GM13977 (cell line): Measurements from ENCODE around the gene LILRB5.
"Not testable (repeated sequence)": the region's sequence is repeated elsewhere in the genome, so short reads cannot be mapped to it uniquely, and the experiment has no call there.

ENCODE experiments used
- DNase-seq: peaks from one replicate; pipeline ENCODE4 v3.0.0; 2012; ENCODE audit warnings: low spot score
- in situ Hi-C: fragments of 300-500 bp; cut with MboI; formaldehyde crosslinking; loops from one replicate; pipeline ENCODE4 v1.12.0; 2022; ENCODE audit warnings: low sequenced_read_pairs, low pct_unique_long_range_greater_than_20kb, mixed read lengths, inconsistent platforms; ENCODE audit not compliant: unreplicated experiment
- TF ChIP-seq, protein P1 (sequence below): IDR thresholded peaks from 2 replicates; pipeline ENCODE4 v1.5.1; 2012; ENCODE audit warnings: mild to moderate bottlenecking, control low read depth; ENCODE audit not compliant: insufficient read depth; ENCODE audit errors: extremely low read depth, missing control alignments

Gene LILRB5

DNA sequence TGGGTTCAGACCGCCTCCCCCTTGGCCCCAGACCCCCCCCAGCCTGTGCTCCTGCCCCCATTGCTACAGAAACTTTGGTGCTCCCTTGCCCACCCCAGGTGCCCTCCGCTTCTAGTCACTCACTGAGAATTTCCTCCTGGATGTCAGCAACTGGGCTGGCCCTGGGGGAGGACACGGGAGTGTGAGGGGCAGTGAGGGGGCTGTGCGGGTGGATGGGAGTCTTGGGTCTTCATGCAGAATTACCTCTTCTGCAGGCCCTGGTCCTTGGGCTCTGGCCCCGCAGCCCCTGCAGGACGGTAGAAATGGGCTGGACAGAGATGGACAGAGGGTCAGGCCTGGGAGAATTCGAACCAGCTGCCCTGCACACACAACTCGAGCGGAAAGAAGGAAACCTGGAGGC, 4.8 kb downstream of the LILRB5 start:
- TF ChIP-seq, protein P1, sequence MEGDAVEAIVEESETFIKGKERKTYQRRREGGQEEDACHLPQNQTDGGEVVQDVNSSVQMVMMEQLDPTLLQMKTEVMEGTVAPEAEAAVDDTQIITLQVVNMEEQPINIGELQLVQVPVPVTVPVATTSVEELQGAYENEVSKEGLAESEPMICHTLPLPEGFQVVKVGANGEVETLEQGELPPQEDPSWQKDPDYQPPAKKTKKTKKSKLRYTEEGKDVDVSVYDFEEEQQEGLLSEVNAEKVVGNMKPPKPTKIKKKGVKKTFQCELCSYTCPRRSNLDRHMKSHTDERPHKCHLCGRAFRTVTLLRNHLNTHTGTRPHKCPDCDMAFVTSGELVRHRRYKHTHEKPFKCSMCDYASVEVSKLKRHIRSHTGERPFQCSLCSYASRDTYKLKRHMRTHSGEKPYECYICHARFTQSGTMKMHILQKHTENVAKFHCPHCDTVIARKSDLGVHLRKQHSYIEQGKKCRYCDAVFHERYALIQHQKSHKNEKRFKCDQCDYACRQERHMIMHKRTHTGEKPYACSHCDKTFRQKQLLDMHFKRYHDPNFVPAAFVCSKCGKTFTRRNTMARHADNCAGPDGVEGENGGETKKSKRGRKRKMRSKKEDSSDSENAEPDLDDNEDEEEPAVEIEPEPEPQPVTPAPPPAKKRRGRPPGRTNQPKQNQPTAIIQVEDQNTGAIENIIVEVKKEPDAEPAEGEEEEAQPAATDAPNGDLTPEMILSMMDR = no peak
- in situ Hi-C loops = no loop called here

DNA sequence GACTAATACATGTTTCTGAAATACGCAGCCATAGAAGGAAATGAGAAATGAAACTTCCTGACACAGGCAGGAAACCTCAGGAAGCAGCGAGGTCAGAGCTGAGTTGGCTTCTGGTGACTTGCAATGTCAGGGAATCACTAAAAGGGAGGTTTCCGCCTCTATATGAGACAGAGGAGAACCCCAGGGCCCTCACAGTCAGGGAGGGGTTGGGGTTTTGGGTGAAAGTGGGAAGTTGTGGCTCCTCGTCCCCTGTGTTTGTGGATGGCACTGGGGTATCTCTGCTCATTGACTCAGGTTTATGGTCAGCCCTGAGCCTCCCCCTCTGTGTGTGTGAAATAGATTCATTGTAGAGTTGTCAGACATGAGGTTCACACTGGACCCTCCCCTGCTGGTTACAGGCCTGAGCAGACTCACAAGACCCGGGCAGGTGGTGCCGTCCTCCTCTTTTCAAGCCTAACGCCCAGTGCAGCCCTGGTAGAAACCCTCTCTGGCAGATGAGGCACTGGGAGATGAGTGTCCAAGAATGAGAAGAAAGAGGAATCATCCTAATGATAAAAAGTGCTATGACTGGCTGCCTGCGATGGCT, 9.0 kb downstream of the LILRB5 start:
- TF ChIP-seq, protein P1 = no peak
- in situ Hi-C loops = no loop called here
- DNase-seq = no peak

More for the DNA sequence above, 4.8 kb downstream of the LILRB5 start:
- no peak for DNase-seq

DNA sequence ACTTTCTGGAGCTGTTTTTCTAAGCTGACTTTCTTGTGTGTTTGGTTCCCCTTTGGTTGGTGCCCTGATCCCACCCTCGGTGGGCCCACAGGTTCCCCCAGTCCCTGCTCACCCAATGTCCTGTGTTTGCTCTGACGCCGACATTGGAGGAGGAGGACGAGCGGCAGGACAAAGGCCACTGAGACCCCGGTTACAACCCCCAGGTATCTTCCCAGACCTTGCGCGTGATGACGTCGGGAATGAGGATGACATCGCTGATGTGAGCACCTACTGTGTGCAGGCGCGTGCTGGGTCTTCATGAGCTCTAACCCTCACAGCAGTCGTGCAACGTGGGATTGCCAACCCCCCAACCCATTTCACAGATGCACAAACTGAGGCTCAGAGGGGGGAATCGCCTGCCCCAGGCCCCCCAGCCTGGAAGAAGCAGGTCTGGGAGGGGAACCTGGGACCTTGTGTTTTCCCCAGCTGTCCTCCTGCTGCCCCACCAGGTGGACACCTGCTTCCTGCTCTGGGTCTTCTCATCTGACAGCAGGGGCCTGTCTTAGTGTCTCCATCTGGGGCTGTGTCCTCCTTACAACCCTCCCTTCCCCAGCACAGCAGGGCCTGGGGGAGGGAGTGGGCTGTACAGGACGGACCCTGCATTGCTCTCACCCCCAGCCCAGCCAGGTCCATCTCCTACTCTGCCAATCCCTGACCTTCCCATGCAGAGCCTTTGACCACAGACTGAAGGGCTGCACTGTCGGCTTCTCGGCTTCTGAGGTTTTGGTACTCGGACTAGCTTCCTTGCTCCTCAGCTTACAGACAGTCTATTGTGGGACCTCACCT, 9.8 kb downstream of the LILRB5 start:
- in situ Hi-C loops = no loop called here
- no peak for DNase-seq
- TF ChIP-seq, protein P1 = no peak

DNA sequence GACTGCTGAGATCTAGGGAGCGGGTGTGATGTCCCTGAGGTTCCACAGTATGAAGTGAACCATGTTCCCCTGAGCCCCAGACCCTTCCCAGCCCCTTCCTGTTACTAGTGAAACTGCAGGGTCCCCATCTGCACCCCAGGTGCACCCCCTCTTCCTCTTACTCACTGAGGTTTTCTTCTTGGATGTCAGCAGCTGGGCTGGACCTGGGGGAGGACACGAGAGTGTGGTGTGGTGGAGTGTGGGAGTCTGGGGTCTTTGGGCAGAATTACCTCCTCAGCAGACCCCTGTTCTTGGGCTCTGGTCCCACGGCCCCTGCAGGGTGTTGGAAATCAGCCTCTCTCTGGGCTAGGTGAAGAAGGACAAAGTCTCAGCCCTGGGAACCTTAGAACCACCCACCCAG, 11.1 kb downstream of the LILRB5 start:
- in situ Hi-C loops = no loop called here
- TF ChIP-seq, protein P1 = no peak
- DNase-seq = no peak

GRCh38 chr19:54243809-54244208, 13.3 kb downstream of the LILRB5 start:
- DNase-seq, in situ Hi-C loops: not testable (repeated sequence)

GRCh38 chr19:54242646-54243045, 14.4 kb downstream of the LILRB5 start, which contains the start of gene LILRA6:
Gene LILRA6, minus strand, starts transcription at chr19:54242790.
- DNase-seq, in situ Hi-C loops: not testable (repeated sequence)

DNA sequence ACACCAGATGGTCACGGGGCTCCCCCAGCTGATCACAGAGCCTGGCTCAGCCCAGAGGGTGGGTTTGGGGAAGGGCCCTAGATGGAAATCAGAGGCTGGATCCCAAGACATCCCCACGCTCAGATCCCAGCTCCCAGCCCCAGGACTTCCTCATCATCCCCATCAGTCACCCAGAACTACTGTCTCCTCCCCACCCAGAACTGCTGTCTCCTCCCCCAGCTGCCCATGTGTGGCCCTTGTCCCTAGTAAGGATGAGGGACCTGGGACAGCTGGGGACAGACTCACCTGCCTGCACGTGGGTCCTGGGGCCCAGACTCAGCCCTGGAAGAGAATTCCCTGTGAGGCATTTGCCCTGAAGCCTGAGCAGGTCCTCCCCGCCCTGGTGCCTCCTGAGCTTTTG, 14.8 kb downstream of the LILRB5 start:
- in situ Hi-C loops = not testable (repeated sequence)

DNA sequence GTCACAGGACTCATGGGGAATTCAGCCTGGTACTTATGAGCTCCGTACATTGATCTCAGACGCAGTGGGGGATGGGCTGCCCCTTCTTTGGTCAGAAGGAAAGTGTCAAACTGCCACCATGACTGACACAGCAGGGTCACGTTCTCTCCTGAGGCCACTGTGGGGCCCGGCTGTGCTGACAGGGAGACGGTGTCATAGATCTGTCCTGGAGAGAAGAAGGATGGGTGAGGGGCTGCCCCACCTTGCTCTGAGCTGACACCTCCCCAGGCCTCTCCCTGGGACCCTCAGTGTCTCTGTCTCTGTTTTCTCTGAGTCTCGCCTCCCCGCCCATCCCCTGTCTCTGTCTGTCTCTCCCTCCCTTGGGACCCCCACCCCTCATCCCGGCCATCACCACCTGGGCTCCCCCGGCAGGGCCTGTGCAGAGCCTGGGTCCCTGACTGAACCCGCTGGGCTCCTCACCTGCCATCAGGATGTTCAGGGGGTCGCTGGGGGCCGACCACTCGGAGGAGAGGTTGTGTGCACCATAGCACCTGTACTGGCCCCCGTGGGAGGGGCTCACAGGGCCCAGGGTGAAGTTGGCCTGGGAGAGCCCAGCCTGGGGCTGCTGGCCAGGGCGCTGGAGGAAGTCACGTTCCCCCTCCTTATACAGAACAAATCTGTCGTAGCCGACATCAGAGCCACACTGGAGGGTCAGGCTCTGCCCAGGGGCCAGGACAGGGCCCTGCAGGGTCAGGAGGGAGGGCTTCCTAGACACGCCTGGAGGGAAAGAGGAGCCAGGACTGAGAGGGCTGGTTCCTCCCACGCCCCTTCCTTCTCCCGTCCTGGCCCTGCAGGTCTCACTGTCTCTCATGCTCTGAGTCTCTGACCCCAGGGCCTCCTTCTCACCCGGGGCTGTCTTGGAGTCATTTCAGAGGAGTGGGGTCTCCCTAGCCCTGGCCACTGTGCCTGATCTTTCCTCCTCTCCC, 16.4 kb downstream of the LILRB5 start:
- DNase-seq, in situ Hi-C loops: not testable (repeated sequence)

More for the DNA sequence above, 14.8 kb downstream of the LILRB5 start:
- DNase-seq = not testable (repeated sequence)

DNA sequence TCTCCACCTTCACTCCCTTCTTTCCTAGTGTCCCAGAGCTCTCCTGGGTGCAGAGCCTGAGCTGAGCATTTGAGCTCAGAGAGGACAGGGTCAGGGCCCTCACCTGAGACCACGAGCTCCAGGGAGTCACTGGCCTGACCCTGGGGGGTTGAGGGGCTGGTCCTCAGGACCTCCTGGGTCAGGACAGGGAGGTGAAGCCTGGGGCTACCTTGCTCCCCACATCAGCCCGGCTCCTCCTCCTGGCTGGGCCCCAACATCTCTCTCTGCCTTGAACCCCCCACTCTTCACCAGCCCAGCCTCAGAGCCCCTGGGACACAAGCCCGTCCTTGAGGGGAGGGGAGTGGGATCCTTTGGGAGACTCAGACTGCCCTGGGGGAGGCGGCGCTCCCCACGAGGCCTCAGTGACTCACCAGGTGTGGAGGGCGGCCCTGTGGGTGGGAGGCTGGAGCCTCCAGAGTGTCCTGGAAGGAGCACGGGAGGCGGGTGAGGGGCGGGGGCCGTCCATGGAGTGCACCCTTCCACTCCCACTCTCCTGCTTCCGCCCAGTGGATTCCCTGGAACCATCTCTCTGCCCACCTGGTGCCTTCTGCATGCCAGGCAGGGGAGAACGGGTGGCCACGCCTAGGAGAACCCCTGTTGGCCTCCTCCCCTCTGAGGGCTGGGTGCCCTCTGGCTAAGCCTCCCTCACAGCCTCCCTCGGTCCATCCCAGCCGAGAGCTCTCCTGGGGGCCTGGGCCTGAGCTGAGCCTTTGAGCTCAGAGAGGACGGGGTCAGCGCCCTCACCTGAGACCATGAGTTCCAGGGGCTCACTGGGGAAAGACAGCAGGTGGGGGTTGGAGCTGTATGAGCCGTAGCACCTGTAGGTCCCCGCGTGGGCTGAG, 17.3 kb downstream of the LILRB5 start:
- in situ Hi-C loops, DNase-seq: not testable (repeated sequence)
